Esophagus (tissue), 2 donors: ENCODE results near the gene SLC1A1. TPM values are rescaled to one million over a fixed set of nuclear protein-coding genes. Genes with fewer than 3 reads are reported as not detected.
"Not testable (repeated sequence)": the region's sequence is repeated elsewhere in the genome, so short reads cannot be mapped to it uniquely, and the experiment has no call there.

Experiments used
- H3K27ac ChIP-seq, 2 donors: one replicate each; pipeline ENCODE4 v1.5.1; 2013; ENCODE audit warnings: low read depth in 2 of 2, mild to moderate bottlenecking in 2 of 2, inconsistent platforms in 1 of 2, low read length in 1 of 2, moderate library complexity in 1 of 2
- H3K27me3 ChIP-seq, 2 donors: one replicate each; pipeline ENCODE4 v1.6.1; 2013; ENCODE audit warnings: low read length in 2 of 2, control low read depth in 1 of 2, mild to moderate bottlenecking in 1 of 2; ENCODE audit not compliant: insufficient read depth in 2 of 2, control insufficient read depth in 1 of 2
- H3K36me3 ChIP-seq, 2 donors: one replicate each; pipeline ENCODE4 v1.6.1; 2013; ENCODE audit warnings: low read length in 1 of 2; ENCODE audit not compliant: control insufficient read depth in 2 of 2, insufficient read depth in 2 of 2
- H3K4me1 ChIP-seq, 2 donors: one replicate each; pipeline ENCODE4 v1.6.1; 2013; ENCODE audit warnings: low read length in 1 of 2; ENCODE audit not compliant: control insufficient read depth in 2 of 2, insufficient read depth in 2 of 2
- H3K4me3 ChIP-seq, 2 donors: one replicate each; pipeline ENCODE4 v1.5.1; 2013; ENCODE audit warnings: low read length in 2 of 2, mild to moderate bottlenecking in 2 of 2, low read depth in 1 of 2, moderate library complexity in 1 of 2
- H3K9me3 ChIP-seq, 2 donors: one replicate each; pipeline ENCODE4 v1.6.1; 2013; ENCODE audit warnings: mild to moderate bottlenecking in 2 of 2, low read depth in 1 of 2, low read length in 1 of 2, moderate library complexity in 1 of 2; ENCODE audit not compliant: control insufficient read depth in 2 of 2, insufficient read depth in 1 of 2
- WGBS, 2 donors: extraction: QIAGEN DNeasy Blood & Tissue Kit; methylation state at CpG; one replicate each; pipeline ENCODE4 v1.1.7; 2013; 5-methylcytosine and 5-hydroxymethylcytosine counted together
- polyA plus RNA-seq, 2 donors: library from polyadenylated mRNA; stranded (reverse); fragments of 200-250 nt; gene quantifications; one replicate each; pipeline ENCODE4 v1.2.3, GENCODE V29; 2013
- donor health status: healthy with polysubstance abuse.
- donor health status: Bipolar disorder and iron deficiency.

Gene SLC1A1
- polyA plus RNA-seq, 2 donors, result 1.1 to 2.4 TPM

- Histone ChIP-seq H3K9me3 (peaks cover 0 to 3% of the 10 kb centered on the region in 2 donors), H3K4me3 (no peak overlapping the region), H3K36me3 (no peaks in the 10 kb centered on the region), H3K27me3 (no peaks in the 10 kb centered on the region), H3K27ac (no peak overlapping the region), H3K4me1 (no peaks in the 10 kb centered on the region)
- WGBS, 2 donors, result 86 to 87% methylated on average over 1 of the region's 1 CpG
Observed at GRCh38 chr9:4537581-4537980, 47.3 kb downstream of the SLC1A1 start.

- H3K4me1 ChIP-seq, result no peaks in the 10 kb centered on the region
- no peaks in the 10 kb centered on the region for H3K27me3 ChIP-seq
- 79 to 95% methylated on average over 2 of the region's 2 CpGs for WGBS, 2 donors
- H3K4me3 ChIP-seq, result no peak overlapping the region
- no peak overlapping the region for H3K27ac ChIP-seq
- H3K9me3 ChIP-seq, result peaks cover 0 to 3% of the 10 kb centered on the region in 2 donors
- no peaks in the 10 kb centered on the region for H3K36me3 ChIP-seq
Observed at GRCh38 chr9:4538107-4538506, 47.8 kb downstream of the SLC1A1 start.

GRCh38 chr9:4538621-4539020 is 48.4 kb downstream of the SLC1A1 start:
- no peaks in the 10 kb centered on the region for H3K36me3 ChIP-seq
- WGBS, 2 donors, result 59 to 73% methylated on average over 4 of the region's 4 CpGs
- no peaks in the 10 kb centered on the region for H3K27me3 ChIP-seq
- peaks cover 0 to 3% of the 10 kb centered on the region in 2 donors for H3K9me3 ChIP-seq
- no peaks in the 10 kb centered on the region for H3K4me1 ChIP-seq
- H3K4me3 ChIP-seq, result no peak overlapping the region
- H3K27ac ChIP-seq, result no peak overlapping the region

- Histone ChIP-seq H3K36me3 (no peaks in the 10 kb centered on the region), H3K27ac (no peak overlapping the region), H3K4me3 (no peak overlapping the region)
Observed at GRCh38 chr9:4540425-4540824, 50.2 kb downstream of the SLC1A1 start.

GRCh38 chr9:4541281-4541680 is 51.0 kb downstream of the SLC1A1 start:
- Histone ChIP-seq H3K27me3 (no peaks in the 10 kb centered on the region), H3K36me3 (no peaks in the 10 kb centered on the region), H3K27ac (no peak overlapping the region), H3K9me3 (peaks cover 0 to 3% of the 10 kb centered on the region in 2 donors), H3K4me1 (no peaks in the 10 kb centered on the region), H3K4me3 (no peak overlapping the region)
- 62 to 70% methylated on average over 3 of the region's 3 CpGs for WGBS, 2 donors

More at GRCh38 chr9:4540425-4540824, 50.2 kb downstream of the SLC1A1 start:
- H3K9me3 ChIP-seq, result peaks cover 0 to 3% of the 10 kb centered on the region in 2 donors
- no peaks in the 10 kb centered on the region for H3K27me3 ChIP-seq
- 91 to 95% methylated on average over 8 of the region's 8 CpGs for WGBS, 2 donors
- no peaks in the 10 kb centered on the region for H3K4me1 ChIP-seq

GRCh38 chr9:4541856-4542255 is 51.6 kb downstream of the SLC1A1 start:
- 63 to 67% methylated on average over 2 of the region's 2 CpGs for WGBS, 2 donors
- no peak overlapping the region for H3K4me3 ChIP-seq
- peaks cover 0 to 3% of the 10 kb centered on the region in 2 donors for H3K9me3 ChIP-seq
- H3K36me3 ChIP-seq, result no peaks in the 10 kb centered on the region
- no peak overlapping the region for H3K27ac ChIP-seq
- no peaks in the 10 kb centered on the region for H3K4me1 ChIP-seq
- no peaks in the 10 kb centered on the region for H3K27me3 ChIP-seq

- H3K9me3 ChIP-seq, H3K27ac ChIP-seq, H3K4me1 ChIP-seq, H3K36me3 ChIP-seq, H3K27me3 ChIP-seq, H3K4me3 ChIP-seq: not testable (repeated sequence)
- WGBS, 2 donors, result 63 to 77% methylated on average over 5 of the region's 5 CpGs
Observed at GRCh38 chr9:4544714-4545113, 54.4 kb downstream of the SLC1A1 start.

GRCh38 chr9:4547016-4547415 is 56.7 kb downstream of the SLC1A1 start:
- no peaks in the 10 kb centered on the region for H3K36me3 ChIP-seq
- WGBS, 2 donors, result 79 to 86% methylated on average over 1 of the region's 1 CpG
- H3K4me1 ChIP-seq, result no peaks in the 10 kb centered on the region
- no peaks in the 10 kb centered on the region for H3K9me3 ChIP-seq
- H3K4me3 ChIP-seq, result no peak overlapping the region
- H3K27me3 ChIP-seq, result no peaks in the 10 kb centered on the region
- H3K27ac ChIP-seq, result no peak overlapping the region

GRCh38 chr9:4548811-4549725 is 58.8 kb downstream of the SLC1A1 start:
- 79 to 83% methylated on average over 11 of the region's 11 CpGs for WGBS, 2 donors
- Histone ChIP-seq H3K27ac (no peak overlapping the region), H3K4me1 (no peaks in the 10 kb centered on the region), H3K4me3 (no peak overlapping the region), H3K9me3 (no peaks in the 10 kb centered on the region), H3K27me3 (no peaks in the 10 kb centered on the region), H3K36me3 (no peaks in the 10 kb centered on the region)
